ENCODE measurements around the gene CDX1. TPM values are rescaled to one million over a fixed set of nuclear protein-coding genes. Genes with fewer than 3 reads are reported as not detected.
A peak's percentile ranks its signal among the peaks of the same experiment; 100 is the strongest.

Gene CDX1
- total RNA-seq, 1 experiment from 2014 or later: not detected

- H3K4me3 Mint-ChIP-seq (ENCODE audit: unreplicated experiment): no peak overlapping the region
- DNase-seq (ENCODE audit: unreplicated experiment): no peak
- H3K4me1 Mint-ChIP-seq (ENCODE audit: insufficient read depth, unreplicated experiment): peaks cover 14% of the 10 kb centered on the region
- peak overlapping the region; percentile 2 for H3K27ac Mint-ChIP-seq (ENCODE audit: low read depth, unreplicated experiment)
- ChIA-PET POLR2A (interaction anchor here (1.0 to 2.3 kb wide), 4 partner anchors 9 to 81 kb away, joined by 3 to 6 read pairs (median 5); no protein-coding TSS in a partner anchor), CTCF (interaction anchor here (0.5 to 1.7 kb wide), 13 partner anchors 8 to 988 kb away, joined by 3 to 5 read pairs (median 3); no protein-coding TSS in a partner anchor)
- TF ChIP-seq, protein P1, sequence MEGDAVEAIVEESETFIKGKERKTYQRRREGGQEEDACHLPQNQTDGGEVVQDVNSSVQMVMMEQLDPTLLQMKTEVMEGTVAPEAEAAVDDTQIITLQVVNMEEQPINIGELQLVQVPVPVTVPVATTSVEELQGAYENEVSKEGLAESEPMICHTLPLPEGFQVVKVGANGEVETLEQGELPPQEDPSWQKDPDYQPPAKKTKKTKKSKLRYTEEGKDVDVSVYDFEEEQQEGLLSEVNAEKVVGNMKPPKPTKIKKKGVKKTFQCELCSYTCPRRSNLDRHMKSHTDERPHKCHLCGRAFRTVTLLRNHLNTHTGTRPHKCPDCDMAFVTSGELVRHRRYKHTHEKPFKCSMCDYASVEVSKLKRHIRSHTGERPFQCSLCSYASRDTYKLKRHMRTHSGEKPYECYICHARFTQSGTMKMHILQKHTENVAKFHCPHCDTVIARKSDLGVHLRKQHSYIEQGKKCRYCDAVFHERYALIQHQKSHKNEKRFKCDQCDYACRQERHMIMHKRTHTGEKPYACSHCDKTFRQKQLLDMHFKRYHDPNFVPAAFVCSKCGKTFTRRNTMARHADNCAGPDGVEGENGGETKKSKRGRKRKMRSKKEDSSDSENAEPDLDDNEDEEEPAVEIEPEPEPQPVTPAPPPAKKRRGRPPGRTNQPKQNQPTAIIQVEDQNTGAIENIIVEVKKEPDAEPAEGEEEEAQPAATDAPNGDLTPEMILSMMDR (IDR thresholded peaks at IDR 0.05; ENCODE audit: unreplicated experiment): no peak
- no peaks in the 10 kb centered on the region for H3K9me3 Mint-ChIP-seq (ENCODE audit: unreplicated experiment)
- BruUV-seq (replicated peaks): no TSS peak
- H3K36me3 Mint-ChIP-seq (ENCODE audit: insufficient read depth, unreplicated experiment): no peaks in the 10 kb centered on the region
- intact Hi-C loops (cut with micrococcal nuclease): loop anchor here (1.0 to 5.0 kb wide), 3 partner anchors 85 to 284 kb away; no protein-coding TSS in a partner anchor
- no peaks in the 10 kb centered on the region for H3K27me3 Mint-ChIP-seq (ENCODE audit: insufficient read depth, unreplicated experiment)
Observed at GRCh38 chr5:150121448-150122157, 45.0 kb upstream of the CDX1 start.

- TF ChIP-seq, protein P1 (IDR thresholded peaks at IDR 0.05; ENCODE audit: unreplicated experiment): peak; percentile 62
- Mint-ChIP-seq H3K4me3 (ENCODE audit: unreplicated experiment) (no peak overlapping the region), H3K27me3 (ENCODE audit: insufficient read depth, unreplicated experiment) (no peaks in the 10 kb centered on the region), H3K27ac (ENCODE audit: low read depth, unreplicated experiment) (peak overlapping the region; percentile 2), H3K4me1 (ENCODE audit: insufficient read depth, unreplicated experiment) (peaks cover 9% of the 10 kb centered on the region), H3K36me3 (ENCODE audit: insufficient read depth, unreplicated experiment) (no peaks in the 10 kb centered on the region), H3K9me3 (ENCODE audit: unreplicated experiment) (no peaks in the 10 kb centered on the region)
- intact Hi-C loops (cut with micrococcal nuclease): loop anchor here (1.0 to 5.0 kb wide), 3 partner anchors 86 to 285 kb away; no protein-coding TSS in a partner anchor
- POLR2A ChIA-PET: interaction anchor here (1.0 to 2.3 kb wide), 4 partner anchors 10 to 82 kb away, joined by 3 to 6 read pairs (median 5); no protein-coding TSS in a partner anchor
- DNase-seq (ENCODE audit: unreplicated experiment): peak; percentile 63
- CTCF ChIA-PET: interaction anchor here (0.5 to 2.0 kb wide), 17 partner anchors 8 to 989 kb away, joined by 3 to 6 read pairs (median 3); no protein-coding TSS in a partner anchor
- no TSS peak for BruUV-seq (replicated peaks)
Observed at GRCh38 chr5:150122158-150122510, 44.4 kb upstream of the CDX1 start.

DNA sequence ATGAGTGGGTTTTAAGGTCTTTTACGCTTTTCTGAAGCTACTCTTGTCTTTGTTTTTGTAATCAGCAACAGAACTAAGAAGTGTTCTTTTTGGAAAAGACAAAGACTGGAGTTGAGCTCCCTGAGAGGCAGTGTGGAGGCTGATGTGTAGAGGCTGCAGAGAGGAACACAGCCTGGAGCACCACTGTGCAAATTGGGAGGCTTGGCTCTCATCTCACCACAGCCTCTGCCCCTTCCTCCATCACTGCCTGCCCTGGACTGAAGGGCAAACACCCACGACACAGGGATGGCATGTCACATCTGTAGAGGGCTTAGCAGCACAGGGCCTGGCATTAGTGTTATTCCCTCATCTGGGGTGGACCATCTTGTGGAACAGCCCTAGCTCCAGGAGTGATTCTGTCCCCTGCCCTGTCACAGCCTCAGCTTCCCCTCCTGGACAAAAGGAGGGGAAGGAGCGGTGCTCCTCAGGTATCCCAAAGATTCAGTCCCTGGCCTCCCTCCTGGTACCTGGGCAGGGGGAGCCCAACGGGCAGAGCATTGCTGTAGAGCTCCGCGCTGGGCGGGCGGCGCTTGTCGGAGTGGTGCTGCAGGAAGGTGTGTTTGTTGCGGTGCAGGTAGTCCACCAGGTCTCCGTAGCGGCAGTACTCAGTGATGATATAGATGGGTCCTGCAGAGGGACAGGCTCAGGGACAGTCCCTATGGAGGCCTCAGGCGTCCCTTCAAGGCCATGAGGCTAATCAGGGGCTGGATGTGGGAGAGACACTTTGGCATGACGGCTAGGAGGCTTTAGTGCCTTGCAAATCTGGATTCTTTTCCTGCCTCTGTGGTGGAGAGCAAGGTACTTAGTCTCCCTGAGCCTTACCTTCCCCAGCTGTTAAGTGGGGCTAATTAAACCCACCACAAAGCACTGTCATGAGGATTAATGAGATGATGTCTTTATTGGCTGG lies 43.8 kb upstream of the CDX1 start:
- Mint-ChIP-seq H3K4me3 (ENCODE audit: unreplicated experiment) (no peak overlapping the region), H3K27ac (ENCODE audit: low read depth, unreplicated experiment) (no peak overlapping the region), H3K27me3 (ENCODE audit: insufficient read depth, unreplicated experiment) (no peaks in the 10 kb centered on the region), H3K4me1 (ENCODE audit: insufficient read depth, unreplicated experiment) (peaks cover 6% of the 10 kb centered on the region), H3K9me3 (ENCODE audit: unreplicated experiment) (no peaks in the 10 kb centered on the region), H3K36me3 (ENCODE audit: insufficient read depth, unreplicated experiment) (no peaks in the 10 kb centered on the region)
- ChIA-PET POLR2A (interaction anchor here (1.0 to 2.3 kb wide), 5 partner anchors 10 to 86 kb away, joined by 3 to 6 read pairs (median 4); no protein-coding TSS in a partner anchor), CTCF (interaction anchor here (0.7 to 2.0 kb wide), 19 partner anchors 8 to 487 kb away, joined by 3 to 6 read pairs (median 3); no protein-coding TSS in a partner anchor)
- no TSS peak for BruUV-seq (replicated peaks)
- TF ChIP-seq, protein P1 (IDR thresholded peaks at IDR 0.05; ENCODE audit: unreplicated experiment): no peak
- DNase-seq (ENCODE audit: unreplicated experiment): no peak
- intact Hi-C loops (cut with micrococcal nuclease): loop anchor here (1.0 to 5.0 kb wide), 3 partner anchors 87 to 286 kb away; no protein-coding TSS in a partner anchor

All from MCF 10A (cell line).